Measurements from ENCODE around the gene FZD10.
A peak's percentile ranks its signal among the peaks of the same experiment; 100 is the strongest.

FZD10 gene

GRCh38 chr12:130132831-130133511 lies 29.3 kb upstream of the FZD10 start:
- no peak for DNase-seq

GRCh38 chr12:130133851-130134562 lies 28.3 kb upstream of the FZD10 start:
- DNase-seq = no peak

- DNase-seq = no peak
Observed at GRCh38 chr12:130134563-130134915, 27.7 kb upstream of the FZD10 start.

- no peak for DNase-seq
Observed at GRCh38 chr12:130136509-130137039, 25.7 kb upstream of the FZD10 start.

GRCh38 chr12:130137040-130138018 lies 24.9 kb upstream of the FZD10 start:
- peak; percentile 36 for DNase-seq

GRCh38 chr12:130138478-130138877 lies 23.8 kb upstream of the FZD10 start:
- DNase-seq = no peak

- peak; percentile 14 for DNase-seq
Observed at GRCh38 chr12:130139567-130140421, 22.5 kb upstream of the FZD10 start.

- no peak for DNase-seq
Observed at GRCh38 chr12:130141105-130141504, 21.2 kb upstream of the FZD10 start.

- no peak for DNase-seq
Observed at GRCh38 chr12:130141901-130142683, 20.2 kb upstream of the FZD10 start.

GRCh38 chr12:130142736-130143135 lies 19.5 kb upstream of the FZD10 start:
- no peak for DNase-seq

GRCh38 chr12:130143136-130143535 lies 19.1 kb upstream of the FZD10 start:
- no peak for DNase-seq

GRCh38 chr12:130144256-130144655 lies 18.0 kb upstream of the FZD10 start:
- no peak for DNase-seq

GRCh38 chr12:130145731-130146130 lies 16.5 kb upstream of the FZD10 start:
- DNase-seq = no peak

- DNase-seq = no peak
Observed at GRCh38 chr12:130146176-130146931, 15.9 kb upstream of the FZD10 start.

GRCh38 chr12:130147875-130148596 lies 14.2 kb upstream of the FZD10 start:
- DNase-seq = no peak

- DNase-seq = no peak
Observed at GRCh38 chr12:130151846-130152245, 10.4 kb upstream of the FZD10 start.

GRCh38 chr12:130152386-130152785 lies 9.9 kb upstream of the FZD10 start:
- DNase-seq = no peak

- no peak for DNase-seq
Observed at GRCh38 chr12:130153803-130154202, 8.5 kb upstream of the FZD10 start.

GRCh38 chr12:130154276-130155070 lies 7.8 kb upstream of the FZD10 start:
- no peak for DNase-seq

All from SHP77 treated with DMSO at 0.1 percent for 48 hours (cell line).